NB4 (cell line): ENCODE data around the gene PREP.

Experiments used
- POLR2A ChIP-seq: IDR thresholded peaks from 2 replicates; pipeline ENCODE4 v1.6.1; 2011; ENCODE audit warnings: mild to moderate bottlenecking; ENCODE audit not compliant: insufficient read length; ENCODE audit errors: extremely low read depth
- TF ChIP-seq, protein P1 (sequence below): IDR thresholded peaks from one replicate; pipeline ENCODE4 v1.5.1; 2012; ENCODE audit warnings: low read depth, low read length

DNA sequence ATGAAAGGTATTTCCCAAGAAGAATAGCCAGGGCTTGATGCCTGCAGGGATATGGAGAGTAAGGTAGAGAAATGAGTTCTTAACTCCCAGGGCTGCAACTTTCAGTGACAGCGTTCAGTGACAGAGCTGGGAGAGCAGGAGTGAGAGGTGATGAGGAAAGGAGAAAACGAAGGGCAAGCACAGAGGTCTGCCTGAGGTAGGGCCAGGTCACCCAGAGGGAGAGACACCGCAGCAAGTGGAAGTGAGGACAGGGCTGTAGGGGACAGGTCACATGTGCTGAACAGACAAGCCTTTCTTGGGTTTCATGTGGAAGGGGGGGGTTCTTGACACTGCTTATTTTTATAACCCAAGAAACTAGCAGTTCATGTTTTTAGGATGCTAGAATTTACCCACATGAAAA is 72.5 kb downstream of the PREP start:
- TF ChIP-seq, protein P1, sequence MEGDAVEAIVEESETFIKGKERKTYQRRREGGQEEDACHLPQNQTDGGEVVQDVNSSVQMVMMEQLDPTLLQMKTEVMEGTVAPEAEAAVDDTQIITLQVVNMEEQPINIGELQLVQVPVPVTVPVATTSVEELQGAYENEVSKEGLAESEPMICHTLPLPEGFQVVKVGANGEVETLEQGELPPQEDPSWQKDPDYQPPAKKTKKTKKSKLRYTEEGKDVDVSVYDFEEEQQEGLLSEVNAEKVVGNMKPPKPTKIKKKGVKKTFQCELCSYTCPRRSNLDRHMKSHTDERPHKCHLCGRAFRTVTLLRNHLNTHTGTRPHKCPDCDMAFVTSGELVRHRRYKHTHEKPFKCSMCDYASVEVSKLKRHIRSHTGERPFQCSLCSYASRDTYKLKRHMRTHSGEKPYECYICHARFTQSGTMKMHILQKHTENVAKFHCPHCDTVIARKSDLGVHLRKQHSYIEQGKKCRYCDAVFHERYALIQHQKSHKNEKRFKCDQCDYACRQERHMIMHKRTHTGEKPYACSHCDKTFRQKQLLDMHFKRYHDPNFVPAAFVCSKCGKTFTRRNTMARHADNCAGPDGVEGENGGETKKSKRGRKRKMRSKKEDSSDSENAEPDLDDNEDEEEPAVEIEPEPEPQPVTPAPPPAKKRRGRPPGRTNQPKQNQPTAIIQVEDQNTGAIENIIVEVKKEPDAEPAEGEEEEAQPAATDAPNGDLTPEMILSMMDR = no peak
- no peak for TF ChIP-seq POLR2A
